GM23338 (cell line): Measurements from ENCODE around the gene IMPA2. TPM values are rescaled to one million over a fixed set of nuclear protein-coding genes. Genes with fewer than 3 reads are reported as not detected.
"Not testable (repeated sequence)": the region's sequence is repeated elsewhere in the genome, so short reads cannot be mapped to it uniquely, and the experiment has no call there.

Experiments
- ATAC-seq: fragments of 200-7000 bp; cut with Tn5 transposase; 3 replicates; pipeline ENCODE4 v1.9.1; 2020
- DNase-seq: peaks from one replicate; pipeline ENCODE4 v3.0.0-alpha.2; 2015; ENCODE audit warnings: low spot score
- H2AFZ ChIP-seq: fragments of 200-600 bp; sonication (generic); 2 replicates; pipeline ENCODE4 v1.8.0; 2016; ENCODE audit warnings: antibody characterized with exemption, mild to moderate bottlenecking, moderate library complexity
- H3F3A ChIP-seq: fragments of 200-600 bp; sonication (generic); replicated peaks from 2 replicates; pipeline ENCODE4 v1.8.0; 2017; ENCODE audit warnings: antibody characterized with exemption, mixed run types, low read depth
- H3K27ac ChIP-seq: fragments of 200-600 bp; sonication (generic); 2 replicates; pipeline ENCODE4 v1.6.1; 2016; ENCODE audit warnings: low read depth
- H3K27me3 ChIP-seq: fragments of 200-600 bp; sonication (generic); 2 replicates; pipeline ENCODE4 v1.8.0; 2016; ENCODE audit warnings: mild to moderate bottlenecking, mixed run types, moderate library complexity; ENCODE audit not compliant: insufficient read depth
- H3K36me3 ChIP-seq: fragments of 200-600 bp; sonication (generic); 2 replicates; pipeline ENCODE4 v1.8.0; 2016; ENCODE audit warnings: mild to moderate bottlenecking; ENCODE audit not compliant: insufficient read depth
- H3K4me1 ChIP-seq: fragments of 200-600 bp; sonication (generic); 2 replicates; pipeline ENCODE4 v1.8.0; 2016; ENCODE audit warnings: mild to moderate bottlenecking, moderate library complexity; ENCODE audit not compliant: insufficient read depth
- H3K4me2 ChIP-seq: fragments of 200-600 bp; sonication (generic); 2 replicates; pipeline ENCODE4 v1.7.1; 2017; ENCODE audit warnings: mixed run types
- H3K4me3 ChIP-seq: fragments of 200-600 bp; sonication (generic); 2 replicates; pipeline ENCODE4 v1.6.1; 2016; ENCODE audit warnings: mixed run types
- H3K79me2 ChIP-seq: fragments of 200-600 bp; sonication (generic); replicated peaks from 2 replicates; pipeline ENCODE4 v1.8.0; 2017; ENCODE audit warnings: mild to moderate bottlenecking; ENCODE audit not compliant: insufficient read depth
- H3K9me2 ChIP-seq: fragments of 200-600 bp; sonication (generic); 2 replicates; pipeline ENCODE4 v1.8.0; 2017; ENCODE audit not compliant: insufficient read depth
- H4K20me1 ChIP-seq: fragments of 200-600 bp; sonication (generic); replicated peaks from 2 replicates; pipeline ENCODE4 v1.8.0; 2017; ENCODE audit warnings: mild to moderate bottlenecking; ENCODE audit not compliant: insufficient read depth
- H3K27ac Mint-ChIP-seq: 2 replicates; pipeline ENCODE4 v1.8.0; 2020; ENCODE audit warnings: inconsistent platforms, mild to moderate bottlenecking, moderate library complexity, mixed read lengths
- H3K27me3 Mint-ChIP-seq: 3 replicates; pipeline ENCODE4 v1.8.0; 2022; ENCODE audit warnings: low read depth, mild to moderate bottlenecking, moderate library complexity, mixed read lengths, inconsistent platforms; ENCODE audit not compliant: insufficient read depth, poor library complexity
- H3K36me3 Mint-ChIP-seq: 3 replicates; pipeline ENCODE4 v1.8.0; 2021; ENCODE audit warnings: low read depth, mild to moderate bottlenecking, inconsistent platforms, moderate library complexity, mixed read lengths
- H3K4me1 Mint-ChIP-seq: 3 replicates; pipeline ENCODE4 v1.8.0; 2020; ENCODE audit warnings: mild to moderate bottlenecking, inconsistent platforms, mixed read lengths
- H3K4me3 Mint-ChIP-seq: 3 replicates; pipeline ENCODE4 v1.8.0; 2021; ENCODE audit warnings: moderate library complexity, mild to moderate bottlenecking, inconsistent platforms, mixed read lengths
- H3K9me3 Mint-ChIP-seq: 3 replicates; pipeline ENCODE4 v1.8.0; 2020; ENCODE audit warnings: moderate library complexity, mild to moderate bottlenecking, inconsistent platforms, mixed read lengths
- ZNF462 ChIP-seq: fragments of 250-450 bp; sonication (Bioruptor Pico); IDR thresholded peaks from 2 replicates; pipeline ENCODE4 v1.5.0; 2020; ENCODE audit warnings: mild to moderate bottlenecking, moderate library complexity
- polyA plus RNA-seq: library from polyadenylated mRNA; unstranded; fragments of >200 nt; fragmentation: Nextera tagmentation; extraction: Ambion mirVana; gene quantifications from 2 replicates; pipeline ENCODE4 v1.2.1, GENCODE V29; 2016
- total RNA-seq: library from RNA; depleted of rRNA; stranded (reverse); fragments of >200 nt; shearing (Covaris generic); gene quantifications from 2 replicates; pipeline ENCODE4 v1.2.3, GENCODE V29; 2014

IMPA2 gene
- total and polyA plus RNA-seq, 2 experiments from 2014 or later: 50.4 to 122 TPM

- TF ChIP-seq ZNF462 (CRISPR knock-in tag): no peak
These were observed 36.5 kb upstream of the IMPA2 start (continued) for GRCh38 chr18:11944786-11945185.

- Mint-ChIP-seq H3K4me3 (peak overlapping the region; percentile 22; the same call in 1 of the 3 replicates), H3K4me1 (peaks cover 22% of the 10 kb centered on the region)
- H3K27ac ChIP-seq, H3K9me3 Mint-ChIP-seq, ATAC-seq, H3K9me2 ChIP-seq, H3K27me3 Mint-ChIP-seq, H3K36me3 ChIP-seq, H3F3A ChIP-seq, H3K27me3 ChIP-seq, H3K27ac Mint-ChIP-seq, DNase-seq, H4K20me1 ChIP-seq, H3K36me3 Mint-ChIP-seq, H3K79me2 ChIP-seq: not testable (repeated sequence)
- H2AFZ ChIP-seq: peak overlapping the region; percentile 70; the same call in 1 of the 2 replicates
- H3K4me1 ChIP-seq: peaks cover 22% of the 10 kb centered on the region
- peak overlapping the region; percentile 94 for H3K4me2 ChIP-seq
- H3K4me3 ChIP-seq: peak overlapping the region; percentile 83; the same call in 1 of the 2 replicates
These were observed 35.3 kb upstream of the IMPA2 start for GRCh38 chr18:11945834-11946659.

DNA sequence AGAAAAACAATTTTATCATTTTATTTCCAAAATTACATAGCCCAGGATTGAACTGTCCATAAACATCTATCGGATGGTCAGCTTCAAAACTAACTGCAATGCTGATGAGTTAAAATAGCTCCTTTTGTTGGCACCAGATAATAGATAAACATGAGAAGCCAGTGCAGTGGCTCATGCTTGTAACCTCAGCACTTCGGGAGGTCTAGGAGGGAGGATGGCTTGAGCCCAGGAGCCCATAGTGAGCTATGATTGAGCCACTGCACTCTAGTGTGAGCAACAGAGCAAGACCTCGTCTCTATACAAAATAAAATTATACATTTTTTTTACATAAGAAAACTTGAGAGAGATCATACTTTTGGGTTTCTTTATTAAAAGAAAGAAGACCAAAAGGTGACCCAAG lies 34.6 kb upstream of the IMPA2 start:
- peak overlapping the region; percentile 70; the same call in 1 of the 2 replicates for H2AFZ ChIP-seq
- no peak overlapping the region for H3K27ac Mint-ChIP-seq
- peak overlapping the region; percentile 83 for H3K4me3 ChIP-seq
- H3K27me3 ChIP-seq: no peaks in the 10 kb centered on the region
- no peak overlapping the region for H3K27ac ChIP-seq
- H3K4me1 Mint-ChIP-seq: peaks cover 26% of the 10 kb centered on the region
- H3K9me3 Mint-ChIP-seq: peaks cover 3% of the 10 kb centered on the region; the same call in 2 of the 3 replicates
- H3K36me3 ChIP-seq: no peaks in the 10 kb centered on the region
- peak overlapping the region; percentile 94 for H3K4me2 ChIP-seq
- no peaks in the 10 kb centered on the region for H3K79me2 ChIP-seq
- H3K36me3 Mint-ChIP-seq: peaks cover 4% of the 10 kb centered on the region; the same call in 1 of the 3 replicates
- peak; percentile 22 for DNase-seq
- H3K9me2 ChIP-seq: no peaks in the 10 kb centered on the region
- H4K20me1 ChIP-seq: no peaks in the 10 kb centered on the region
- H3K27me3 Mint-ChIP-seq: peaks cover 7% of the 10 kb centered on the region
- H3F3A ChIP-seq: no peaks in the 10 kb centered on the region
- peak overlapping the region; percentile 22 for H3K4me3 Mint-ChIP-seq
- peaks cover 29% of the 10 kb centered on the region for H3K4me1 ChIP-seq
- peak; percentile 14 for ATAC-seq
- TF ChIP-seq ZNF462 (CRISPR knock-in tag): no peak
